GM21367 (cell line): ENCODE measurements around the gene SH2D5.
"Not testable (repeated sequence)": the region's sequence is repeated elsewhere in the genome, so short reads cannot be mapped to it uniquely, and the experiment has no call there.

Source experiments
- ATAC-seq: cut with Tn5 transposase; IDR thresholded peaks from one replicate; pipeline ENCODE4 v1.9.1; 2021; ENCODE audit not compliant: unreplicated experiment

The SH2D5 gene

GRCh38 chr1:20696397-20697333 lies 35.8 kb downstream of the SH2D5 start:
- ATAC-seq: no peak

GRCh38 chr1:20695515-20695914 lies 37.0 kb downstream of the SH2D5 start:
- no peak for ATAC-seq

- ATAC-seq: no peak
Observed at GRCh38 chr1:20693623-20694022, 38.9 kb downstream of the SH2D5 start.

GRCh38 chr1:20691872-20692271 lies 40.6 kb downstream of the SH2D5 start:
- ATAC-seq: no peak

- ATAC-seq: no peak
Observed at GRCh38 chr1:20689645-20690056, 42.9 kb downstream of the SH2D5 start.

- no peak for ATAC-seq
Observed at GRCh38 chr1:20686883-20687725, 45.4 kb downstream of the SH2D5 start.

- no peak for ATAC-seq
Observed at GRCh38 chr1:20685741-20686140, 46.8 kb downstream of the SH2D5 start.

- ATAC-seq: no peak
Observed at GRCh38 chr1:20685099-20685662, 47.3 kb downstream of the SH2D5 start.

- ATAC-seq: no peak
Observed at GRCh38 chr1:20684651-20685050, 47.9 kb downstream of the SH2D5 start.

- ATAC-seq: no peak
Observed at GRCh38 chr1:20684050-20684620, 48.4 kb downstream of the SH2D5 start.

- ATAC-seq: no peak
Observed at GRCh38 chr1:20683614-20684013, 48.9 kb downstream of the SH2D5 start.

- ATAC-seq: no peak
Observed at GRCh38 chr1:20682571-20683236, 49.8 kb downstream of the SH2D5 start.

- no peak for ATAC-seq
Observed at GRCh38 chr1:20681999-20682398, 50.5 kb downstream of the SH2D5 start.

- no peak for ATAC-seq
Observed at GRCh38 chr1:20680269-20680668, 52.2 kb downstream of the SH2D5 start.

- no peak for ATAC-seq
Observed at GRCh38 chr1:20678599-20678998, 53.9 kb downstream of the SH2D5 start.

- not testable (repeated sequence) for ATAC-seq
Observed at GRCh38 chr1:20673626-20674025, 58.9 kb downstream of the SH2D5 start.

GRCh38 chr1:20672265-20672632 lies 60.3 kb downstream of the SH2D5 start:
- ATAC-seq: no peak

GRCh38 chr1:20670936-20671335 lies 61.6 kb downstream of the SH2D5 start:
- ATAC-seq: no peak
